ENCODE results near the gene ARFGEF2.

Gene ARFGEF2

DNA sequence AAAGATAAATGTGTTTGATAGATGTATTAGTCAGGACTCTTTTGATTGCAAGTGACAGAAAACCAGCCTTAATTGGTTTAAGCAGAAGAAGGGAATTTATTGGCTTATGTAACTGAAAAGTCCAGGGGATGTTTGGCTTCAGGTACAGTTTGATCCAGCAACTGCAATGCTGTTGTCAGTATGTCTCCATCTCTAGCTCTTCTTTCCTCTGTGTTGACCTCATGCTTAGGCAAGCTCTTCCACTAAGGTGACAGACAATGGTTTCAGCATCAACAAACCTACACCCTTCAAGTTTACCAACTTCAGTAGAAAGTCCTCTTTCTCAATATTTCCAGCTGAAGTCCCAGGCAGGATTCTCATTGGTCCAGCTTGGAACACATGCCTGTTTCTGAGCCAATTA, 28.1 kb upstream of the ARFGEF2 start:
- Histone ChIP-seq H3K36me3 (no peaks in the 10 kb centered on the region), H3K4me3 (ENCODE audit: low read depth, low read length) (no peak overlapping the region), H3K9me3 (ENCODE audit: severe bottlenecking) (no peaks in the 10 kb centered on the region), H3K27me3 (ENCODE audit: insufficient read depth, low read depth, severe bottlenecking) (no peaks in the 10 kb centered on the region), H3K27ac (no peak overlapping the region)
- no peak for DNase-seq
- TF ChIP-seq, protein P1, sequence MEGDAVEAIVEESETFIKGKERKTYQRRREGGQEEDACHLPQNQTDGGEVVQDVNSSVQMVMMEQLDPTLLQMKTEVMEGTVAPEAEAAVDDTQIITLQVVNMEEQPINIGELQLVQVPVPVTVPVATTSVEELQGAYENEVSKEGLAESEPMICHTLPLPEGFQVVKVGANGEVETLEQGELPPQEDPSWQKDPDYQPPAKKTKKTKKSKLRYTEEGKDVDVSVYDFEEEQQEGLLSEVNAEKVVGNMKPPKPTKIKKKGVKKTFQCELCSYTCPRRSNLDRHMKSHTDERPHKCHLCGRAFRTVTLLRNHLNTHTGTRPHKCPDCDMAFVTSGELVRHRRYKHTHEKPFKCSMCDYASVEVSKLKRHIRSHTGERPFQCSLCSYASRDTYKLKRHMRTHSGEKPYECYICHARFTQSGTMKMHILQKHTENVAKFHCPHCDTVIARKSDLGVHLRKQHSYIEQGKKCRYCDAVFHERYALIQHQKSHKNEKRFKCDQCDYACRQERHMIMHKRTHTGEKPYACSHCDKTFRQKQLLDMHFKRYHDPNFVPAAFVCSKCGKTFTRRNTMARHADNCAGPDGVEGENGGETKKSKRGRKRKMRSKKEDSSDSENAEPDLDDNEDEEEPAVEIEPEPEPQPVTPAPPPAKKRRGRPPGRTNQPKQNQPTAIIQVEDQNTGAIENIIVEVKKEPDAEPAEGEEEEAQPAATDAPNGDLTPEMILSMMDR (IDR thresholded peaks at IDR 0.05; ENCODE audit: low read depth, low read length): no peak

DNA sequence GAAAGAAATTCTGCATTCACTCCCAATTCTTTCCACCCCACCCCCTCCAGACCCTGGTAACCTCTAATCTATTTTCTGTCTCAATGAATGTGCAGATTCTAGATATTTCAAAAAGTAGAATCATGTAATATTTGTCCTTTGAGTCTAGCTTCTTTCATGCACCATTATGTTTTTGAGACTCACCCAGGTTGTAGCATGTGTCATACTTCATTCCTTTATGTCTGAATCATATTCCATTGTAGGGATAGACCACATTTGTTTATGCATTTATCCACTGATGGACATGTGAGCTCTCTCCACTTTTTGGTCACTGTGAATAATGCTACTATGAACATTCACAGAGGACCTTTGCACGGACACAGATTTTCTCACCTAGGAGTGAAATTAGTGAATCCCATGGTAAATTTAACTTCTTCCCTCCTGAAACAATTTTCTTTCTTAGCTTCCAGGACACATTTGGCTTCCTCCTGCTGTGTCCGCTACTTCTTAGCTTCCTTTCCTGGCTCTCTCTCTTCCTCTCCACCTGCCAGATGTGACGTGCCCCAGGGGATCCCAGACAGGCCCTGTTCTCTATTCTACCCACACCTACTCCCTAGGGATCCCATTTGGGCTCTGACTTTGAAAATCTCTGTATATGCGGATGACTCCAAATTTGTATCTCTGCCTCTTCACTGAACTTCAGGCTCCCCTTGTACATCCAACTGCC, 24.1 kb upstream of the ARFGEF2 start:
- TF ChIP-seq, protein P1 (IDR thresholded peaks at IDR 0.05; ENCODE audit: low read depth, low read length): no peak
- Histone ChIP-seq H3K27ac (no peak overlapping the region), H3K9me3 (ENCODE audit: severe bottlenecking) (no peaks in the 10 kb centered on the region), H3K36me3 (no peaks in the 10 kb centered on the region), H3K27me3 (ENCODE audit: insufficient read depth, low read depth, severe bottlenecking) (no peaks in the 10 kb centered on the region), H3K4me3 (ENCODE audit: low read depth, low read length) (no peak overlapping the region)
- DNase-seq: no peak

DNA sequence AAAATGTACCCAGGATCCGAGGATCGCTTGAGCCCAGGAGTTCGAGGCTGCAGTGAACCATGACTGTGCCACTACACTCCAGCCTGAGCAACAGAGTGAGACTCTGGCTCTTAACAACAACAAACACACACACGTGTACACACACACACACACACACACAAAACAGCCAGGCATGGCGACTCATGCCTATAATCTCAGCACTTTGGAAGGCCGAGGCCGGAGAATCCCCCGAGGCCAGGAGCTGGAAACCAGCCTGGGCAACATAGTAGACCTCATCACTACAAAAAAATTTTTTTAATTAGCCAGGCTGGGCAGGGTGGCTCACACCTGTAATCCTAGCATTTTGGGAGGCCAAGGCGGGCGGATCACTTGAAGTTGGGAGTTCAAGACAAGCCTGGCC, 23.3 kb upstream of the ARFGEF2 start:
- DNase-seq: no peak
- Histone ChIP-seq H3K27ac (no peak overlapping the region), H3K4me3 (ENCODE audit: low read depth, low read length) (no peak overlapping the region), H3K9me3 (ENCODE audit: severe bottlenecking) (no peaks in the 10 kb centered on the region), H3K36me3 (no peaks in the 10 kb centered on the region), H3K27me3 (ENCODE audit: insufficient read depth, low read depth, severe bottlenecking) (no peaks in the 10 kb centered on the region)
- TF ChIP-seq, protein P1 (IDR thresholded peaks at IDR 0.05; ENCODE audit: low read depth, low read length): no peak

DNA sequence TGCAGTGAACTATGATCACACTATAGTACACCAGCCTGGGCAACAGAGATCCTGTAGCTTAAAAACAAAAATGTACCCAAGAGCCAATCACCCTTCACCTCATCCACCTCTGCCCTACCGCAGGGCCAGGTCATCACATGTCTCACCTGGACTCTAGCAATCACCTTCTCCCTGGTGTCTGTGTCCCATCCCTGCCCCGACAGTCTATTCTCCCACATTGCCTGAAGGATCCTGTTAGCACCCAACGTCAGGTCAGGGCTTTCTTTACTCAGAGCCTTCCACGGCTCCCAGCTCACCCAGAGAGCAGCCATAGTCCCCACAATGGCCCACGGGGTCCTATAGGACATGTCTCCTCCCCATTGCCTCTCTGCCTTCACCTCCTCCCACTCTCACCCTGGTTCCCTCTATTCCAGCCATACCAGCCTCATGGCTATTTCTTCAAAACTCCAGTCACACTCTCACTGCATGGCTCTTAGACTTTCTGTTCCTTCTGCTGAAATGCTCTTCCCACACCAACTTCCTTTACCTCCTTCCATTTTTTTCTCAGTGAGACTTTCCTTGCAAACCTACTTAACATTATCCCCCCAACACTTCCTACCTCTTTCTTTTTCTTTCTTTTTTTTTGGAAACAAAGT, 22.5 kb upstream of the ARFGEF2 start:
- H3K36me3 ChIP-seq: no peaks in the 10 kb centered on the region
- no peak overlapping the region for H3K27ac ChIP-seq
- no peaks in the 10 kb centered on the region for H3K9me3 ChIP-seq (ENCODE audit: severe bottlenecking)
- H3K27me3 ChIP-seq (ENCODE audit: insufficient read depth, low read depth, severe bottlenecking): no peaks in the 10 kb centered on the region
- TF ChIP-seq, protein P1 (IDR thresholded peaks at IDR 0.05; ENCODE audit: low read depth, low read length): no peak
- no peak for DNase-seq
- no peak overlapping the region for H3K4me3 ChIP-seq (ENCODE audit: low read depth, low read length)

DNA sequence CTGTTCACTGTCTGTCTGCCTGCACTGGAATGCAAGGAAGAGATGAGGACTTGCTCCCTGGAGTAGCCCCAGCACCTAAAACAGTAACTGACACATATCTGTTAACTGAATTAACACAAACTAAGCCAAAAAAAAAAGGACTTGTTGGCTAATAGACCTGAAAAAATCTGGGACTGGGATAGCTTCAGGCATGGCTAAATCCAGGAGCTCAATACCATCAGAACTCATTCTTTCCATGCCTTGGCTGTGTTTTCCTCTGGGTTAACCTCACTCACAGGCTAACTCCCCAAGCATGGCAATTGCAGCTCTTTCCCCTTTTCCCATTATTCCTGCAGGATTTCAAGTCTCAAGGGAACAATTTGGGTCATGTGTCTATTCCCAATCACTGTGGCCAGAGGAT, 21.6 kb upstream of the ARFGEF2 start:
- H3K4me3 ChIP-seq (ENCODE audit: low read depth, low read length): no peak overlapping the region
- TF ChIP-seq, protein P1 (IDR thresholded peaks at IDR 0.05; ENCODE audit: low read depth, low read length): no peak
- H3K9me3 ChIP-seq (ENCODE audit: severe bottlenecking): no peaks in the 10 kb centered on the region
- no peak overlapping the region for H3K27ac ChIP-seq
- H3K36me3 ChIP-seq: no peaks in the 10 kb centered on the region
- H3K27me3 ChIP-seq (ENCODE audit: insufficient read depth, low read depth, severe bottlenecking): no peaks in the 10 kb centered on the region
- DNase-seq: no peak

All from WERI-Rb-1 (cell line).